GM19240 (cell line): ENCODE measurements around the gene USP12.

Experiments
- DNase-seq: peaks from one replicate; pipeline ENCODE4 v3.0.0; 2011; ENCODE audit warnings: low spot score; ENCODE audit not compliant: insufficient read length

USP12 gene

DNA sequence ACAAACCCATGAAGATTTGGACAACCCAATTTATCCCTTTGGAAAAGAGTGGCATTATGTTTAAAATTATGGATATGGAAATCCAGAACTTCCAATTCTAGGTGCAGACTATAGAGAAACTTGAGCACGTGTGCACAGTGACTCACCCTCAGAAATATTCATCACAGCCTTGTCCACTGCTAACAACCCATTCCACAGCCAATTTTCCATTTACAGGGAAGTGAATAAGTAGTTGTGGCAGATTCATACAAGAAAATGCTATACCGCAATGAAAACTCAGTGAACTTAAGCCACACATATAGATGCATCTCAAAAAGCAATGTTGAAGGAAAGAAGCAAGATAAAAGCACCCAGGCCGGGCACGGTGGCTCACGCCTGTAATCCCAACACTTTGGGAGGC, 133.3 kb downstream of the USP12 start:
- DNase-seq = no peak

- DNase-seq = no peak
Measured at GRCh38 chr13:27037571-27037970, 134.0 kb downstream of the USP12 start.

- DNase-seq = no peak
Measured at GRCh38 chr13:27037171-27037570, 134.4 kb downstream of the USP12 start.

- DNase-seq = no peak
Measured at GRCh38 chr13:27036236-27036981, 135.2 kb downstream of the USP12 start.

DNA sequence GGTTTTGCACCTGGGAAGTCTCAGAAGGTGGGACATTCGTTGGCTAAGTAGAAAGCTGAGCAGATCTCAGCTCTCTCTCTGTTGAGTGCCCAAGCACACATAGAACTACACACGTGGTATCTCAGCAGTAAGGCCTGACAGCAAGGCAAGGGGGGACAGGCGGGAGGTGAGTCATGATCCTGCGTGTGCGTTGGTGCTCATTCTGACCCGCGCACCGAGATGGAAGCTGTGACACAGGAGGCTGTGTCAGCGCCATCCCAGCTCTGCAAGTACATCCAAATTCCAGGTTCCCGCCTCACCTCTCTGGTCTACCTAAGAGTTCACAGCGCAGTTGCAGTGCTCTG, 135.7 kb downstream of the USP12 start:
- DNase-seq = no peak

GRCh38 chr13:27034678-27035111, 136.9 kb downstream of the USP12 start:
- no peak for DNase-seq

- DNase-seq = no peak
Measured at GRCh38 chr13:27028683-27029480, 142.7 kb downstream of the USP12 start.

GRCh38 chr13:27027086-27027667, 144.4 kb downstream of the USP12 start:
- no peak for DNase-seq

GRCh38 chr13:27026396-27026795, 145.2 kb downstream of the USP12 start:
- no peak for DNase-seq

GRCh38 chr13:27024776-27025492, 146.7 kb downstream of the USP12 start:
- DNase-seq = no peak

DNA sequence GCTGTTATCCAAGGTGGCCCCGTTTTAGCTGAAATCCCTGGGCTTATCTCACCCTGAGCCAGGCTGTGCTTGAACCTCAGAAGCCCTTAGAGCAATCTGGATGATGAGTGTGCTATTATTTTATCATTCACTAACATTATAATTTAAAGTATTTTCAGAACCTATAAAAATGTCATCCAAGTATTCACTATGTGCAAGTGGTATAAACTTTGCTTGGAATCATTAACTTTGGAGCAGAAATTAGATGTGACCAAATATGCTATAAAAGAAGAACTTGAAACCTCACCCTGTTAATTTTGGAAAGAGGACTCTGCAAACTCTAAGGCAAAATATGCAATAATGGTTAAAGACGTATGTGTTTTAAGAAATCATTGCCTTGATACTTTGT, 147.5 kb downstream of the USP12 start:
- DNase-seq = no peak

DNA sequence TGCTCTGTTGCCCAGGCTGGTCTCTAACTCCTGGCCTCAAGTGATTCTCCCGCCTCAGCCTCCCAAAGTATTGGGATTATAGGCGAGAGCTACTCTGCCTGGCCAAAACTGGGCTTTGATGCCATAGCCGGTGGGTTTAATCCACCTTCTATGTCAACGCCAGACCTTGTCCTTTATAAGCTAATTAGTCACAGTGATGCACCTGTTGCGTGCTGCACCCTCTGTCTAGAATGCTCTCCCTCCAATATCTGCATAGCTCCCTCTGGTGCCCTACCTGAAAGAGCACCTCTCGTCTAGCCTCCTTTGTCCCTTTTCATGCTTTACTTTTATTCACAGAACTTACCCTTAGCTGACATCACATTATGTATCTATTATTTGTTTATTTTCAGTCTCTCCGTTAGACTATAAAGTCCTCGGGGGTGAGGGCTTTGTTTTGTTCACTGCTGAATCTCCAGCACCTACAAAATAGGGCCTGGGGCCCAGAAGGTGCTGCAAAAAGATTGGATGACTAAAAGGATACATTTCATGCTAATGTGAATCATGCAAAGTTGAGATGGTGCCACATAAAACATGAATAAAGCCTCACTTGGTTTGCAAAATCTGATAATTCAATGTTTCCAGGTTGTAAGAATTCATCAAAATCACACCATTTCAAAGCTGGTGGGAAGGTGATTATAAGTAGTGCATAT, 148.1 kb downstream of the USP12 start:
- no peak for DNase-seq

DNA sequence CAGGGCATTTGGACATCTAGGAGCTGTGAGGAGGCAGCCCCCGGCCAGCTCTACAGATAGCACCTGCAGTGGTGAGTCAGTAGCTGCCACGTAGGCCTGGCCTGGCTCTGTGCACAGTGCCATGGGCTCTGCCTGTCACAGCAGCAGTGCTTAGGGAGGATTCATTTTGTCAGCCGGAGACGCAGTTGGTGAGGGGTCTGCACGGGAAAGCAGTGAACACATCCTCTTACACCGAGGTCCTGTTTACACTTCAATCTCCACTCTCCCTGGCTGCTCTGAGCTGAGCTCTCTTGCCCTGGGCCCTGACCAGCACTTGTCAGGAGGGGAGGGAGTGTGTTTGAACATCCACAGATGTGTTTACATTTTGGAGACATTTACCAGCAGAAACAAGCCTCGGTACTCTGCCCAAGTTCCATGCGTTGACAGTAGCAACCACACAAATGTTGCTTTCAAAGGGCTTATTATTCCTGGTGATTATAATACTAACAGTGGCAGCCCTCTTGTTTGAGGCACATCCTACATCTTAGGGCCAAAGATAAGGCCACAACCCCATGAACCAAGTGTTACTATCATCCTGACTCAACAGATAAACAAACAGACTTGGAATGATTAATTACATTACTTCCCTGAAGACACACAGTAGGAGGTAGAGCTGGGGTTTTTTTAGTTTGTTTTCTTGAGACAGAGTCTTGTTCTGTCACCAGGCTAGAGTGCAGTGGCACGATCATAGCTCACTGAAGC, 148.9 kb downstream of the USP12 start:
- DNase-seq = no peak

DNA sequence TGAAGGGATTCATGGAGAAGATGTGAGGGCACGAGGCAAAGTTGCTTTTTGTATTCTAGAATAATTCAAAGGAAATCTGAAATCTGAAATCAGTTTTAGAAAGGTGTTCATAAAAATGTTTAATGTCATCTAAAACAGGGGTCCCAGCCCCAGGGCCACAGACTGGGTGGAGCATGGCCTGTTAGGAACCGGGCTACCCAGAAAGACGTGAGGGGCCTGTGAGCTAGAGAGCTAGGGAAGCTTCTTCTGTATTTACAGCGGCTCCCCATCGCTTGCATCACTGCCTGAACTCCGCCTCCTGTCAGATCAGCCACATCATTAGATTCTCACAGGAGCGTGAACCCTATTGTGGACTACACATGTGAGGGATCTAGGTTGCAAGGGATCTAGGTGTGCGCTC, 151.2 kb downstream of the USP12 start:
- DNase-seq = no peak

DNA sequence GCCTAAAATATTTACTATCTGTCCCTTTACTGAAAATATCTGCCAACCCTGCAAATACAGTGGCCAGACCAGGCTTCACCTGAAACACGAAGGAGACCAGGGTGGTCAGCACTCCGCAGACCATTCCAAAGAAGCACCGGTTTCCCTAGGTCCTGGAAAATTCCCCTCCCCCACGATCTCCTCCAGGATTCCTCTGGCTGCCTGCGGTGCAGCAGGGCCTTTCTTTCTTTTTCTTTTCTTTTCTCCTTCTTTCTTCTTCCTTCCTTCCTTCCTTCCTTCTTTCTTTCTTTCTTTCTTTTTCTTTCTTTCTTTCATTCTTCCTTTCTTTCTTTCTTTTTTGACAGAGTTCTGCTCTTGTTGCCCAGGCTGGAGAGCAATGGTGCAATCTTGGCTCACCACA, 152.7 kb downstream of the USP12 start:
- no peak for DNase-seq

GRCh38 chr13:27018344-27018861, 153.2 kb downstream of the USP12 start:
- no peak for DNase-seq

GRCh38 chr13:27016875-27017274, 154.7 kb downstream of the USP12 start:
- no peak for DNase-seq
